Right ventricle myocardium inferior (tissue), 1 donor: ENCODE measurements around the gene RAB28. TPM values are rescaled to one million over a fixed set of nuclear protein-coding genes. Genes with fewer than 3 reads are reported as not detected.
A peak's percentile ranks its signal among the peaks of the same experiment; 100 is the strongest.

Source experiments
- ATAC-seq: fragments of 200-7000 bp; cut with Tn5 transposase; one replicate; pipeline ENCODE4 v1.9.1; 2020; ENCODE audit warnings: mild to moderate bottlenecking, moderate library complexity
- DNase-seq: peaks from one replicate; pipeline ENCODE4 v3.0.0; 2021; ENCODE audit errors: missing footprints
- intact Hi-C: fragments of 100-400 bp; cut with DNase I; formaldehyde crosslinking; loops from one replicate; pipeline ENCODE4 v1.11.0; 2022
- long read RNA-seq: library from polyadenylated mRNA; unstranded; transcript quantifications from one replicate; pipeline ENCODE4 v2.0.0, GENCODE V29; 2021
- total RNA-seq: library from RNA; stranded (reverse); fragmentation: NEBNext Ultra II Directional; extraction: Animal tissue kit (Norgen Biotek cat#: 25700); gene quantifications from one replicate; pipeline ENCODE4 v1.2.1, GENCODE V29; 2021
- donor health status: DM: no; HTN: yes; CAD: no; lungs with severe emphysema.

RAB28 gene
- 20.2 TPM for total RNA-seq
- long read RNA-seq, transcript RAB28-201 (8 exons, 1,810 nt): minor isoform, 5 of 18 reads
- long read RNA-seq, transcript RAB28-202 (7 exons, 1,715 nt): major isoform, 6 of 18 reads
- long read RNA-seq, partial matches to known transcripts: 1 of 18 reads
- long read RNA-seq, other reads (novel, unspliced or antisense): 3 of 18 reads

DNA sequence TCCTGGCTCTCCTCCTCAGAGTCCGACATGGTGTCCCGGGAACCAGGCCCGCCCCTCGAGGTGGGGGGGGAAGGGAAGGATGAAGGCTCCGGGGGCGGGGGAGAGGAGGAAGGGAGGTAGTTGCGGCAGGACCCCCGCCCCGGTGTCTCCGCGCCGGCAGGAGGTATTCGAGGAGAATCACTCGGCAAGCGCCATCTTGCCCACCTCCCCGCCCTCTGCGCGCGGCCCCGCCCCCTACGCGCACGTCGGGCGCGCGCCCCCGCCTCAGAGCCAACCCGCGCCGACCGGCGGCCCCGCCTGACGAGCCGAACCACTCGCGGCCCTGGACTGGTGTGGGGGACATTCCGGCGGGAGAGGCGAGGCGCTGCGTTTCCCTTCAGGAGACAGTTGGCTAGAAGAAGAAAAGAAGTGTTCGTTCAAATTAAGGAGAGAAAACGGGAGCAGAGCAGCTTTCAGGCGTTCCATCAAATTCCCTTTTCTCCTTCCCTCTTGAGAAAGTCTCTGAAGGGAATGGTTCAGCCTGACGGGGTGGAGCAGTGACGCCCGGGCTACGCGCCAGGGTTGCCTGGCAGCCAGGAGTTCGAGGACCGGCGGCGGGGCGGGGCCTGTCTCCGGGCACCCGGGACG lies at the start of gene RAB28:
Gene RAB28, minus strand, starts transcription at position 219 of the 627 bp plus-strand sequence.
- intact Hi-C loops: no loop called here
- DNase-seq (peak; percentile 97), ATAC-seq (peak; percentile 99)

DNA sequence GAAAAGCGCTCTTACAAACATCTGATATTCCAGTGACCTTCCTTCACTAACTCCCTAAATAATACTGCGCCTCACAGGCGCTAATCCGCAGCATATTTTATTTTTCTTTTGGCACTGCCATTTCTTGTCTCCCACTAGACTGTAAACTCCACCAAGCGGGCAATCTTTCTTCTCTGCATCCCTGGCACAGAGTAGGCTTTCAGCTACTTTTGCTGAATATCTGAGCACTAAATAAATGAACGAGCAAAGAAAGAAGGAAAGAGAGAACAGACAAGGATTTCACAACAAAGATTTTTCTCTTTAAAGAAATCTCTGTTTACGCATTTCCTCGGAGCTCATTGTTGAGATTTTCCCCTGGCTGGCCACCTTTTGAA lies 47.5 kb upstream of the RAB28 start:
- DNase-seq (no peak), ATAC-seq (no peak)
- intact Hi-C loops: no loop called here

DNA sequence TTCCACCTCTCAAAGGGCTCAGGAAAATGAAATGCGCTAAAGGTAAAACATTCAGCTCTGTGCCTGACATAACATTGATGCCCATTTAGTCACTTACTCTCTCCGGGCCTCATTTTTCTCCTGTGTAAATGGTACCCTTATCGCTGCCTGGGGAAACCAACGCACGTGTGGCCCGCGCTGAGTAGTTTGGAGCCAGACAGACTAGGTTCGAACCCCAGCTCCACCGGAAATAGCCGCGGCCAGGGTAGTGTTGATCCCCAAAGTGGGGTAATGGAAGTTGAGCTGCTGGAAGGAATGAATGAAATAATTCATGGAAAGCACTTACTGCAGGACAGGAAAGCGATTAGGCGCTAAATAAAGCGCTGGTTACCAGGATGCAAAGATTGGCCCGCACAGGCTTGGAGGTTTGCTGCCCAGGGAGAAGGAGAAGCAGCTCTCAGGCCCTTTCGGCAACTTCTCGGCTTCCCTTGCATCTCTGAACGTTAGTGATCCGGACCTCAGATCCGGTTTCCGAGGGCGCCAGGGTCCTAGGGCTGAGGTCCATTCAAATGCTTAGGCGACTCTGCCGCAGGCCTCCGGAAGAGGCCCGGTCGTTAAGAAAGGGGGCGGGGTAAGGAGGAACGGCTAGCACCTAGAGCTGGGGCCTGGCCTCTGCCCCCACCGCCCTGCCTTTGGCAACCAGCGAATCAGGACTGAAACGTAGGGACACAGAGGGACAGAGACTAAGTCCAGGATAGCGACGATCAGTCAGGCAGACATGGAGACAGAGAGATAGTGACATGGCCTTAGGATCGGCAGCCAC lies 46.9 kb upstream of the RAB28 start:
- intact Hi-C loops: no loop called here
- DNase-seq (no peak), ATAC-seq (no peak)

DNA sequence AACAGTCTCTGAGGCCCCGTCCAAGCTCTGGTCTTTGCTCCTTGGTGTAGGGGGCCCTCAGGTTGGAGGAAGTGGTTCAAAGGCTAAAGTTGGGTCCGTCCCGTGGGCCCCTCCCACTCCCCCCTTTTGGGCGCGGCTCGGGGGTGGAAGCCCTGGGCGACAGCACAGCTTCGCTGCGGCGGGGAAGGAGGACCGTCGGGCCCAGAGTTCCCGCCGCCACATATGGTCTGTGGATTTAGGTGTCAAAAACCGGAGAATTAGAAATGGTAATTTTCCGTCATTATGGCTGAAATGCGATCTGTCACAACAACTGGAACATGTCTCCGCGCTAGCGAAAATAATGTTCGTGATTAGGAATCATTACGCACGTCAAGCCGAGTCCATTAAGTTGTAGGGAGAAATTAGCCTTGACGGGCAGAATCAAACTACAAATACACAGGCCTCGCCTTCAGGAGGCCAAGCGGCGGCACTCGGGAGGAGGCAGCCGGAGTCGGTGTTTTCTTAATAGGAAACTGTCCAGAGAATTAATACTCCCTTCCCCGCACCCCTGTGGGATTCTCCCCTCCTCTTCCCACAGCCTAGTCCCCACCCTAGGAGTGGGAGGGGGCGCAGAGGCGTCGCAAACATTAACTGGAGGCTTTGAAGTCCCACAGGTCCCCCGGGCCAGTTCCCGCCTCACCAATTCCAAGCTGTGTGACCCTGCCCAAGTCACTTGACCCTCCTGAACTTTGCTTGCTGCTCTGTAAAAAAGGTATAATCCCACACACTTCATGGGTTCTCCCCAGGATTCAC lies 45.2 kb upstream of the RAB28 start:
- DNase-seq (no peak), ATAC-seq (no peak)
- intact Hi-C loops: no loop called here

DNA sequence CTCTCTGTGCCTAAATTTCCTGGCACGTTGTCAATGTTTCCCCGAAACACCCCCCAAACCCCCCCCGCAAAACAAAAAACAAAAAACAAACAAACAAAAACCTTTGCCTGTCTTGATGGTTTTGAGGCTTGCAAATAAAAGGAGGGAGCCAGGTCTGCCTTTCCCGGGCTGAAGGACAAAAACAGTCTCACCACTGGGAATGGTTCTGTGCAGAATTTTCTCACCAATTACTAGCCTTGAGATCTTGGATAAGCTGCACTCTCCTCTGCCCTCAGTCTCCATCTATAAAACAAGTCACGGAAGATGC lies 44.6 kb upstream of the RAB28 start:
- ATAC-seq (no peak), DNase-seq (no peak)
- intact Hi-C loops: no loop called here

DNA sequence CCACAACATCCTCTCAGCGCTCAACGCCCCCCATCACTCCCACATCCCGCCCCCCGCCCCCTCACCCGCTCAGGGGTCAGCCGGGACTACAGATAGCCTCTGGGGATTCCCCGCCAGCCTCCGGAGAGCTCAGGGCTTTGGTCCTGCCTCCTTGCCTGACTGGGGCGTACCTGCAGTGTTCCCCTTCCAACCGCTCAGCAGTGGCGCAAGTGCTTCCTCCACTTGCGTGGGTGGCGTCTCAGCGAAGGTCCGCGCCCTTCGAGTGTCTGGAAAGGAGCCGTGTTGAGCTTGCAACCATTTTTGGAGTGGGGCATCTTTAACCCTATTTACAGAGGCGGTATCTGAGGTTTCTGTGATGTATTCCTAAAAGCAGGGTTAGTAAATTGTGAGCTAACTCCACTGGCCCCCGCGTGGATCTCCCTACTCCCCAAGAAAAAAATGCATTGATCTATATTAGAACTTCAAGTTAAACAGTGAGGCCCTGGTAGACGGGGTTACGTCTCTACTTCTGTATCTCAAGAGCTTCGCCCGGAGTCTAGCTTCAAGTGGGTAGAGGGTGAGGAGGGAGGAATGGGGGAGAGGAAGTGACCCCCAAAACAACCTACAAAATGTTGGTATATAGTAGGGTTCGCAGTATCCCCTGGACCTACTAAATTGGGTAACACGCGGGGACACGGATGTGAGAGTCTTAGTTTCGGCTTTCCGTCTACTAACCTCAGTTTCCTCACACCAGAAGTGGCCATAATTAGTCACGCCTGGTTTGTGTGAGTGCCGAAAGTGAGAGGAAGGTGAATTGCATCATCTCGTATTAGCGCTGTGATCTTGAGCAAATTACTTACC lies 44.1 kb upstream of the RAB28 start:
- intact Hi-C loops: no loop called here
- ATAC-seq: no peak
- no peak for DNase-seq

DNA sequence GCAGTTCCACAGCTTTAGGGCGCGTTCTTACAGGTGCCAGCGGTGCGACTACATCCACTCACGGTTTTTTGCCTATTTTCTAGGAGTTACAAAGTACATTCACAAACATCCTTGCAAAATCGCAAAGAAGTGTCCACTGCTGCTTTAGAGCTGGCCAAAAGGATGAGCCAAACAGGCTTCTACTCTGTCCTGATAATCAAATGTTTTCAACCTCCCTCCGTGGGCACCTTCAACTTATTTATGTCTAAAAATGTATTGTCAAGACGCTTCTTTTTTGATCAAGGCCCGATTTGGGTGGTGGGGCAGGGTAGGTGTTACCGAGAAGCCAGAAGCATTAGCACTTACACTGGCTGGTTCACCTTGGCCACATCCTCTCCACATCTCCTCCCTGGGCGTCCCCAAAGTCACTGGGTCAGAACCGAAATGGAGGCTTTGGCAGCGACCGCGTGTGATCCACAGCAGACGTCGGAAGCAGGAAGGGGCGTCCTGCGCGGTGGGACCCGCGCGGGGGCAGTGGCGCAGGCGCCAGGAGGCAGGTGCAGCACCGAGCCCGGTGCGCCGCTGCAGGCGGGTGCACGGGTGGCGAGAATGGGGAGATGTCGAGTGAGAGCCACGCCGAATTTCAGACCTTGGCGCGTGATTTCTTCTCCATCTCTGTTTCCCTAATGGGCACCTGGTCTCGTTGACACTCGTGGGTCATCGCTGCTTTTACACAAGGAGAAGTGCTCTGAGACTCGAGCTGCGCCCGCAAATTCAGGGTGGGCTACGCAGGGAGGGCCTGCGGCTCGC lies 43.2 kb upstream of the RAB28 start:
- intact Hi-C loops: no loop called here
- ATAC-seq: no peak
- no peak for DNase-seq

DNA sequence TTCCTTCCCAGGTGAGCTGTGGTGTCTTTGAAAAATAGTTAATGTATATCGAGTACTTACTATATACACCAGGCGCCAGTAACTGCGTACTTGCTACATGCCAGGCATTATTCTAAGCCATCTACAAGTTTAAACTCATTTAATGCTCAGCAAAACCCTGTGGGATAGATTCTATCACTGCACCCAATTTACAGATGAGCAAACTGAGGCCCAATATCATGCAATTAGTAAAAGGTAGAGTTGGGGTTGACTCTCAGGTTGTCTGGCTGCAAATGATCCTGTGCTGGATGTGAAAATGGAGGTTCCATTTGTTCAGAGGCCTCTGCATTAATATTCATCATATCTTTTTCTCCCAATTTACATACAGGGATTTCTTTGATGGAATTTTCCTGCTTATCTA lies 42.5 kb upstream of the RAB28 start:
- no peak for DNase-seq
- no peak for ATAC-seq
- intact Hi-C loops: no loop called here

DNA sequence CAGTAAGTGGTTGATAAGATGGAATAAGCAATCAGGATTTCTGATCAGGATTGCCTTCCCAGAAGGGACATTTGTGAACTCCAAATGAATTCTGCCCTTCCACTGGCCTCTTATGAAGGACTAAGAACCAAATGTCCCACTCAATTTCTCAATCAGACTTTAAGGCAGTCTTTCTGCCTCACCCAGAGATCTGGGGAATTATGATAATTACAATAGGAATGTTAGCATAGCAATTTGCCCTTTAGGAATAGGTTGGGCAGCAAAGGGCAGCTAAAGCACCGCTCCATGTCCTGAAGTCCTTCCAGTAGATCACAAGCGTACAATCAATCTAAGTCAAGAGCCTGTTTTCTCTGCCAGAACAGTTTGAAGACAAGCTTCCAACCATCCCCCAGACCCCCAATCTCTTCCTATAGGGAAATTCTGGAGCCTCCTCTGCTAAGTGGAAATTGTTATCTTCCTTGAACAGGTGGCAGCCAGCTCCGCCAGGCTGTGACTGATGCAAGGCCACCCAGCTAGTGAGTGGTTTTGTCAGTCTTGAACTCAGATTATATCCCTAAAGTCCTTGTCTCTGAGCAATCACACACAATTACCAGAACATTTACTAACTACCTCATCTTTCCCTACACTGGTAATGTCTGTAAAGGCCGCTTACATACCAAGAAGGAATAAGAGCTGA lies 41.6 kb upstream of the RAB28 start:
- DNase-seq: no peak
- intact Hi-C loops: no loop called here
- ATAC-seq: no peak

DNA sequence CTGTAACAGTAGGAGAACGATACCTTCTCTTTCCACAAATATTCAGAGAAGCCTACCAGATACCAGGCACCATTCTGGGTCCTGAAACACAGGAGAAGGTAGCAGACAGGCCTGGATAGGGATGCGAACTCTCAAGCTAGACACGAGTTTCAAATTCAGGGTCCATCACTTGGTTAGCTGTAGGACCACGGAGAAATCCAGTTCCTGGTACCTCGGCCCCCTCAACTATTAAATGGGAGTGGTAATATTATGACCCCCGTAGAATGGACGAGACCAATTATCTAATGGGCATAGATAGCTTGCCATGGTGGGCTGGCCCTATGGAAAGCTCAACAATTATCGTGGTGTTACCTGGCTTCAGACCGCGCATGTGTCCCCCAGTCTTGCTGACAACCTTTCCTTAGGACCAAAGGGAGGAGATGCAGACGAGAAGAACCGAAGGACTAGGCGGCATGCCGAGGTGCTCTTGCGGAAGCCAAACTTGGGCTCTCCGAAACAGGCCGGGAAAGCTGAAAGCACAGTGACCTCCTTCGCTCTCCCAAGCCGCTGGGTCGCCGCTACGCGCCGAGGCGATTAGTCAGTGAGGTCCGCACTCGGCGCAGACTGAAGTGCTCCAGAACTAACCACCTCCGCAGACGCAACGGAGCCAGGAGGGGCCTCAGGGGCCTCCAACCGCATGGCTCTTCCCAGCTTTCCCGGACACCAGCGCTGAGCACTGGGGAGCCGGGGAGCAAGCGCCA lies 40.5 kb upstream of the RAB28 start:
- intact Hi-C loops: no loop called here
- DNase-seq: no peak
- ATAC-seq: no peak

DNA sequence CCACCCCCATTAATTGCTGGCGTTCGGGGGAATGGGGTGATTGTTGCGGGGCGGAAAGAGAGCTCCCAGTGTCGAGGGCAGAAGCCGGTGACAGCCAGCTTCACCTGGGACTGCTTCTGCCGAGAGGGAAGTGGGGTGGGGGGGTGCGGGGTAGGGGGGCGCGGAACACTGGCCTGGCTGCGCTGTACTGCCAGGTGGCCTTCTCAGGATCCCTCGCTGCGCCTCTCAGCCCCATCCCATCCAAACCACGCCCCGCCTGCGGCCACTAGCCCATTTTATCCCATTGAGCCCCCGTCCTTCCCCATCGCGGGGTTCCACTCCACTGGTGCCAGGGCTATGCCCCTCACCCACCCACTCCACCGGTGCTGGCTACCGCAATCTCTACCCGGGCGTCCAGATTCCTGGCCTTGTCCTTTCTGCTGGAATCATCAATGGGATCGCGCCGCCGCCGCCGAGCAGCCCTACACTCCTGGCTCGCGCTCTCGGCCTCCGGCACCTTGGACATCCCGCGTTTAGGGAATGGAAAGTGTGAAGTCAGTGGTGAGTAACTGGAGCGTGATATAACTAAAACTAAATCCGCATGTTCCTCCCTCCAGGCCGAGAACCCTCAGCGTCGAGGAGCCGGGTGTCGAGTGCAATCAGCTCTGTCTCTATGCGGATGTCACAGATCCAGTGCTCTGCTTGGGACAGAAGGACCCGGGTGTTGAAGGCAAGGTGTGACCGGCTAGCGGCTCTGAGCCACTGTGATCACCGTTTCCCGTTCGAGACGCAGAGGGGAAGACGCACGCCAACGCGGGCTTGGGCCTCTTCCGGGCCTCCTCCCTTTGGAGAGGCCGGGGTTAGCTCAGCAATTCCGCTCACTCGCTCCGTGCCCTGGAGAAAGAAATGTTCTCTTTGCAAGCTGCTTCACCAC lies 39.7 kb upstream of the RAB28 start:
- DNase-seq (no peak), ATAC-seq (no peak)
- intact Hi-C loops: no loop called here

DNA sequence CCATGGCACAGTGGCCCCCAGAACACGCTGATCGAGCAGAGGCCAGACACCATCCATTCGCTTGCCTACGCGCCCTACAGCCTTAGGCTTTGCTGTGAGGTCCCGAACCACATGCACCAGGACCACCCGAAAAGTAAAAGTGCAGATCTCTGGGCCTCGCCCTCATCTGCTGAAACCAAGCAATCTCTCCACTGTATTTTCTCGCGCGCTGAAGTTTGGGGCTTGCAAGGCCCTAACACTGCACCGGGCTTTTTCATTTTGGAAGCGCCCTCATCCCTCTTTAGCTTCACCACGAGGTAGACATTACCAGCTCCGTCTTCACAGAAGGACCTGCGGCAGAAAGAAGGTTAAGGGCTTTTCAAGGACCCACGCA lies 39.0 kb upstream of the RAB28 start:
- intact Hi-C loops: no loop called here
- DNase-seq (no peak), ATAC-seq (no peak)

DNA sequence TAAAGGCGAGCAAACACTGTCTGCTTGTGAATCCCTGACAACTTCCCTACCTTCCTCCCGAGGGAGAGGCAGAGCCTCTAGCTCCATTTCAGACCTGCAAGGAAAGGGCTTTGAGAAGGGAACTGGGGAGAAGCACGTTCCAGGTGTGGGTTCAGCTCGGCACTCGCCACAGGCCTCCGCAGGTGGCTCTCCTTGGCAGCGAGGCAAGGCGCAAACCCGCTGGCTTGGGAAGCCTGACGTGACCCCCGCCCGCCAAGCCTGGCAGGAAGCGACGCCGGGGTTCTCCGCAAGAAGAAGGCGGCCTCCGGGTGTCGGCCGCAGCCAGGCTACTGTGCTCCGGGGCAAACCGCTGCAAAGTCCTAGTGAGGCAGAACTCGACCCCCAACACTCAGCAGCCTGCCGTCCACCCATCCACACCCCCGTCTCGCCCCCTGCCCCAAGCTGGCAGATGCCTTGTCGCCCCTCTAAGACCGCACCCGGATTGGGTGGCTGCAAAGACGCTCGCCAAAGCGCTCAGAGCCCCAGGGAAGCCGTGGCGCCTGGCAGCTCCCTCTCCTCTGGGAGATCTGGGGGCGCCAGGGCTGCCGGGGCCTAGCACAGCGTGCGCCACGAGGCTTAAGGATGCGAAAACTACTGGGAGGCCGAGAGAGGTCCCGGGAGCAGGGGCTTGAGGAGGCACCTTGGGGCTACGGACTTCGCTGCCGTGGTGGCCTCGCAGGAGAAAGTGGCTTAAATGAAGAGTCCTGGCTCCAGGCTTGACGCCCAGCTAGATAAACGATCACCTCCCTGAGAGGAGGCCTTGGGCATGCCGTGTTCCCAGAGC lies 38.4 kb upstream of the RAB28 start:
- ATAC-seq: no peak
- intact Hi-C loops: no loop called here
- DNase-seq: no peak

DNA sequence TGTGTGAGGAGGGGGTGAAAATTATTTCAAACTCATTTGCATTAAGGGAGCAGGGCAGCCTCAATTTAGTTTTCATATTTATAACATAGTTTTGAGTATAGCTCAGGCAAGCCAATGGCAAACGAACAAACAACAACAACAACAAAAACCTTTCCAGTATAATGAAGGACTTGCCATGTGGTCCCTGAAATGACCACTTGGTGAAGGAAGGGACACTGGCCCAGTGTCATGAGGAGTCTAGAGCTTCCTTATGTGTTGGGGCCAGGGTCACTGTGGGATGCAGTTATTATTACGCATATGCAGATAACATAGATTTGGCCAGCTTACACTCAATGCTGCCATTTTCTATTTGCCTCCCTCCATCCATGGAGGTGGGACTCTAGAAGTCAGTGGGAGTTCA lies 36.9 kb upstream of the RAB28 start:
- intact Hi-C loops: no loop called here
- DNase-seq: no peak
- no peak for ATAC-seq

DNA sequence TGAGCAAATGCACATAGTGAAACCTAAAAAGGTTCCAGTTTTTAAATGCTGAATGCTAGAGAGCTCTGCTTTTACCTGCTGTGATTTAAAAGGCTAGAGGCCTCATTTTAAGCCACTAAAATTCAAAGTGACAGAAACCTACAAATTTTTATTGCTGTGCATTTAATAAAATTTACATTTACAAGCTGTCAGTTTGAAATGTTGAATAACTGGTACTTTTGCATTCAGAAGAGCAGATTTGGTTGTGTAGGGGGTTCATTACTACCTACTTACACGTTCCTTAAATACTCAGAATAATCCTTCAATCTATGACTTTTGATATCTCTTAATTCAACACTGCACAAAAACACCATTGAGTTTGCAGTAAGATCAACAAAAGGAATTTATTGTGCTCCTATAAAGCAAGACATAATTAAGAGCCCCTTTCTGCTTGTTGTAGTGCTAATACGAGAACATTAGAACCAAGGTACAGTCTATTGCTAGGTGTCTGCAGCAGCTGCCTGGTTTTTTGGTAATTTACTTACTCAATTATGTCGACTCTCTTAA lies 32.2 kb upstream of the RAB28 start:
- ATAC-seq (no peak), DNase-seq (no peak)
- intact Hi-C loops: no loop called here
